ENCODE data around the gene ANKMY1.

Gene ANKMY1

GRCh38 chr2:240557808-240558207, at the start of gene ANKMY1:
Gene ANKMY1 (minus strand): TSS chr2:240557988. CDS start chr2:240557335, 653 bp downstream.
- no peak for DNase-seq (ENCODE audit: extremely low read depth, low read depth)
- no peak for TF ChIP-seq CTCF (IDR thresholded peaks at IDR 0.05; ENCODE audit: low read depth, low read length, missing control alignments)
- H3K4me3 ChIP-seq (replicated peaks; ENCODE audit: low read depth, low read length): peak within 1 kb of the TSS; percentile 46

- no peak overlapping the region for H3K4me3 ChIP-seq (replicated peaks; ENCODE audit: low read depth, low read length)
- no peak for DNase-seq (ENCODE audit: extremely low read depth, low read depth)
- no peak for TF ChIP-seq CTCF (IDR thresholded peaks at IDR 0.05; ENCODE audit: low read depth, low read length, missing control alignments)
These were observed 48.3 kb upstream of the ANKMY1 start for GRCh38 chr2:240605867-240606743.

GRCh38 chr2:240604939-240605716, 47.3 kb upstream of the ANKMY1 start:
- DNase-seq (ENCODE audit: extremely low read depth, low read depth): no peak
- no peak overlapping the region for H3K4me3 ChIP-seq (replicated peaks; ENCODE audit: low read depth, low read length)
- TF ChIP-seq CTCF (IDR thresholded peaks at IDR 0.05; ENCODE audit: low read depth, low read length, missing control alignments): no peak

- no peak for DNase-seq (ENCODE audit: extremely low read depth, low read depth)
- TF ChIP-seq CTCF (IDR thresholded peaks at IDR 0.05; ENCODE audit: low read depth, low read length, missing control alignments): peak; percentile 55
- H3K4me3 ChIP-seq (replicated peaks; ENCODE audit: low read depth, low read length): no peak overlapping the region
These were observed 46.6 kb upstream of the ANKMY1 start for GRCh38 chr2:240604291-240604938.

- DNase-seq (ENCODE audit: extremely low read depth, low read depth): no peak
- H3K4me3 ChIP-seq (replicated peaks; ENCODE audit: low read depth, low read length): no peak overlapping the region
- no peak for TF ChIP-seq CTCF (IDR thresholded peaks at IDR 0.05; ENCODE audit: low read depth, low read length, missing control alignments)
These were observed 46.1 kb upstream of the ANKMY1 start for GRCh38 chr2:240603846-240604245.

GRCh38 chr2:240603081-240603835, 45.5 kb upstream of the ANKMY1 start:
- no peak for TF ChIP-seq CTCF (IDR thresholded peaks at IDR 0.05; ENCODE audit: low read depth, low read length, missing control alignments)
- H3K4me3 ChIP-seq (replicated peaks; ENCODE audit: low read depth, low read length): no peak overlapping the region
- DNase-seq (ENCODE audit: extremely low read depth, low read depth): no peak
